Thoracic aorta (tissue), 2 donors: Measurements from ENCODE around the gene PNMA1. TPM values are rescaled to one million over a fixed set of nuclear protein-coding genes. Genes with fewer than 3 reads are reported as not detected.

Experiments
- ATAC-seq: fragments of 150-250 bp; one replicate; pipeline ENCODE4 v1.8.0; 2017; ENCODE audit warnings: low read depth; ENCODE audit not compliant: insufficient number of reproducible peaks, low FRiP score
- DNase-seq: peaks from one replicate; pipeline ENCODE4 v3.0.0-alpha.2; 2020; ENCODE audit warnings: low spot score
- H3K27ac ChIP-seq, 2 donors: fragments of 200-600 bp; sonication (generic); 1 replicate in 1 of 2; 2 replicates in 1 of 2; pipeline ENCODE4 v1.5.1; 2016; ENCODE audit warnings: mild to moderate bottlenecking in 2 of 2, moderate library complexity in 2 of 2
- H3K27me3 ChIP-seq: fragments of 200-600 bp; sonication (generic); replicated peaks from 2 replicates; pipeline ENCODE4 v1.6.0; 2016; ENCODE audit warnings: mild to moderate bottlenecking; ENCODE audit not compliant: insufficient read depth
- H3K36me3 ChIP-seq: fragments of 200-600 bp; sonication (generic); one replicate; pipeline ENCODE4 v1.5.1; 2016
- H3K4me1 ChIP-seq, 2 donors: fragments of 200-600 bp; sonication (generic); 1 replicate in 1 of 2; 2 replicates in 1 of 2; pipeline versions ENCODE4 v1.5.1 to v1.6.0; 2016; ENCODE audit warnings: low read depth in 2 of 2, mild to moderate bottlenecking in 1 of 2; ENCODE audit not compliant: control insufficient read depth in 1 of 2
- H3K4me3 ChIP-seq: fragments of 200-600 bp; sonication (generic); 2 replicates; pipeline ENCODE4 v1.5.1; 2016; ENCODE audit warnings: mild to moderate bottlenecking
- H3K9me3 ChIP-seq: fragments of 200-600 bp; sonication (generic); 2 replicates; pipeline ENCODE4 v1.5.1; 2016
- CTCF ChIP-seq: fragments of 200-600 bp; sonication (generic); IDR thresholded peaks from one replicate; pipeline ENCODE4 v1.5.1; 2019; ENCODE audit warnings: antibody characterized with exemption
- total RNA-seq, 2 donors: library from RNA; depleted of rRNA; stranded (reverse); fragments of >200 nt; gene quantifications; one replicate each; pipeline versions ENCODE4 v1.1.0 to v1.2.3, GENCODE V29; 2016

The PNMA1 gene
- total RNA-seq, 2 donors from 2014 or later, result 27.3 to 37.4 TPM

- ATAC-seq (no peak), DNase-seq (no peak)
- Histone ChIP-seq H3K27ac (peak overlapping the region; percentile 49 to 73), H3K4me1 (peaks cover 79 to 99% of the 10 kb centered on the region in 2 donors), H3K4me3 (peak overlapping the region; percentile 9), H3K27me3 (no peaks in the 10 kb centered on the region), H3K9me3 (no peaks in the 10 kb centered on the region), H3K36me3 (no peaks in the 10 kb centered on the region)
- TF ChIP-seq CTCF, result no peak
Observed at GRCh38 chr14:73745571-73746519, 31.7 kb upstream of the PNMA1 start.

- Histone ChIP-seq H3K4me3 (no peak overlapping the region), H3K27me3 (no peaks in the 10 kb centered on the region), H3K27ac (peak overlapping the region; percentile 7 to 73), H3K36me3 (no peaks in the 10 kb centered on the region), H3K9me3 (no peaks in the 10 kb centered on the region), H3K4me1 (peaks cover 79 to 99% of the 10 kb centered on the region in 2 donors)
- DNase-seq, result no peak
- TF ChIP-seq CTCF, result no peak
- ATAC-seq, result no peak
Observed at GRCh38 chr14:73744874-73745529, 30.8 kb upstream of the PNMA1 start.

GRCh38 chr14:73744175-73744867, 30.1 kb upstream of the PNMA1 start:
- no peak for DNase-seq
- H3K4me1 ChIP-seq, result peaks cover 80 to 100% of the 10 kb centered on the region in 2 donors
- no peak for ATAC-seq

GRCh38 chr14:73743431-73743931, 29.3 kb upstream of the PNMA1 start:
- Histone ChIP-seq H3K4me3 (peak overlapping the region; percentile 2), H3K4me1 (peaks cover 78 to 100% of the 10 kb centered on the region in 2 donors), H3K9me3 (no peaks in the 10 kb centered on the region), H3K27ac (peak overlapping the region; percentile 30 to 73), H3K36me3 (peaks cover 8% of the 10 kb centered on the region), H3K27me3 (no peaks in the 10 kb centered on the region)
- TF ChIP-seq CTCF, result no peak
- ATAC-seq (no peak), DNase-seq (no peak)

More at GRCh38 chr14:73744175-73744867, 30.1 kb upstream of the PNMA1 start:
- Histone ChIP-seq H3K27me3 (no peaks in the 10 kb centered on the region), H3K27ac (peak overlapping the region; percentile 7 to 73), H3K36me3 (no peaks in the 10 kb centered on the region), H3K4me3 (no peak overlapping the region), H3K9me3 (no peaks in the 10 kb centered on the region)
- no peak for TF ChIP-seq CTCF
